ENCODE results near the gene TMEM244. TPM values are rescaled to one million over a fixed set of nuclear protein-coding genes. Genes with fewer than 3 reads are reported as not detected.

Gene TMEM244, protein sequence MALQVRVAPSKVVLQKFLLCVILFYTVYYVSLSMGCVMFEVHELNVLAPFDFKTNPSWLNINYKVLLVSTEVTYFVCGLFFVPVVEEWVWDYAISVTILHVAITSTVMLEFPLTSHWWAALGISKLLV
- not detected for total RNA-seq

DNA sequence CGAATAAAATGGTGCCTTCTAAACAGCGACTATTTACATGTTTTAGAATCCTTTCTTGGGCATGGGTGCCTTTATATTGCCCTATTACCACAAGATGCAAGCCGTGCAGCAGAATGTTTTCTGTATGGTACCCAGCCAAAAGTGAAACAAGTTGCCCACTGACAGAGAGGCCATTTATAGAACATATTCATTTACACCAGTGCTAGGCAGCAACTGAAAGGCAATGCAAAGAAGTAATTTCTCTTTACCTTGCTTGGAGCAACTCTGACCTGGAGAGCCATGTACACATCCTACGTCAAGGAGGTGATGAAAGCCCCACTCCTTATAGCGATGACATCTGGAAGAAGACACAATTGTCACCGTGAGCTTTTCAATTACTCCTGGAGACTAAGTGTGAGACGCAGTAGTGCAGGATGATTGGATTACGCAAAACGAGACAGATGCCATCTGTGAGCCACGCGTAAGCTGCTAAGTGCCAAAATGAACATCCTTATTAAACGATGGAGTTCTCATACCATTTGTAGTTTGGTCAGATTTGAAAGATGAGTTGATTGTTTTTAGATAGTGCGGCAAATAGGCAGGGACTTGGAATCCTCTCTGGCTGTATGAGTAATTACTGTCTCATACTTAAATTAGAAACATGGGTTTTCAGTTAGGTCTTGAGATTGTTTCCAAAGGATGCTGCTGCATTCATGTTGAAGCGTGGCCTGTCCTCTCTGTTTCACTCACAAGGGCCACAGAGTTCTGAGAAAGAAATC, at the start of gene TMEM244:
Gene TMEM244 (minus strand): TSS at position 408 of the 758 bp plus-strand sequence. CDS start 127 bp downstream, at position 281.
- Histone ChIP-seq H3K27ac (no peak within 1 kb of the TSS), H3K27me3 (no peaks in the 10 kb centered on the region), H3K9me3 (no peaks in the 10 kb centered on the region), H3K36me3 (no peaks in the 10 kb centered on the region), H3K4me3 (replicated peaks in 1 of 3) (no peak within 1 kb of the TSS), H3K4me1 (no peaks in the 10 kb centered on the region)
- DNase-seq, result no peak
- TF ChIP-seq, protein P1, sequence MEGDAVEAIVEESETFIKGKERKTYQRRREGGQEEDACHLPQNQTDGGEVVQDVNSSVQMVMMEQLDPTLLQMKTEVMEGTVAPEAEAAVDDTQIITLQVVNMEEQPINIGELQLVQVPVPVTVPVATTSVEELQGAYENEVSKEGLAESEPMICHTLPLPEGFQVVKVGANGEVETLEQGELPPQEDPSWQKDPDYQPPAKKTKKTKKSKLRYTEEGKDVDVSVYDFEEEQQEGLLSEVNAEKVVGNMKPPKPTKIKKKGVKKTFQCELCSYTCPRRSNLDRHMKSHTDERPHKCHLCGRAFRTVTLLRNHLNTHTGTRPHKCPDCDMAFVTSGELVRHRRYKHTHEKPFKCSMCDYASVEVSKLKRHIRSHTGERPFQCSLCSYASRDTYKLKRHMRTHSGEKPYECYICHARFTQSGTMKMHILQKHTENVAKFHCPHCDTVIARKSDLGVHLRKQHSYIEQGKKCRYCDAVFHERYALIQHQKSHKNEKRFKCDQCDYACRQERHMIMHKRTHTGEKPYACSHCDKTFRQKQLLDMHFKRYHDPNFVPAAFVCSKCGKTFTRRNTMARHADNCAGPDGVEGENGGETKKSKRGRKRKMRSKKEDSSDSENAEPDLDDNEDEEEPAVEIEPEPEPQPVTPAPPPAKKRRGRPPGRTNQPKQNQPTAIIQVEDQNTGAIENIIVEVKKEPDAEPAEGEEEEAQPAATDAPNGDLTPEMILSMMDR (IDR thresholded peaks at IDR 0.05), result no peak
- no peak for TF ChIP-seq POLR2A (IDR thresholded peaks at IDR 0.05)
- intact Hi-C loops (cut with DNase I), result no loop called here
- 73 to 79% methylated on average over 14 of the region's 14 CpGs for WGBS, 2 donors

DNA sequence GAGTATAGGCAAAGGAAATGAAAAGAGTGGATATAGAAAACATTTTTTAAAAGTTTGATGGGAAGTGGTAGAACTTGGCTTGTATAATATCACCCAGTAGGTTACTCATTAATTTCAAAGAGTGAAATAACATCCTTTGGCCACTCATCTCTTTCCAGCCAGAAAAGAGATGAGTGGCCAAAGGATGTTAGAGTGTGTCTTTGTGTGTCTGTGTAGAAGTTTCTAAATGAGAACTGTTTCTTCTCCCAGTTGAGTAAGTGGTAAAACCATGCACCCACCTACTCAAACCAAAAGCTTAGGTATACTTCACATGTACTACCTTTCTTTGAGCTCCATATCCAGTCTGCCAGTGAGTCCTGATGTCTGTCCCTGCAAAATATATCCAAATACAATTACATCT, 47.7 kb upstream of the TMEM244 start:
- Histone ChIP-seq H3K36me3 (no peaks in the 10 kb centered on the region), H3K27me3 (no peaks in the 10 kb centered on the region), H3K9me3 (no peaks in the 10 kb centered on the region), H3K4me1 (no peaks in the 10 kb centered on the region), H3K27ac (no peak overlapping the region), H3K4me3 (replicated peaks in 1 of 3) (no peak overlapping the region)
- no peak for TF ChIP-seq POLR2A (IDR thresholded peaks at IDR 0.05)
- TF ChIP-seq, protein P1 (IDR thresholded peaks at IDR 0.05), result no peak
- DNase-seq, result no peak
- intact Hi-C loops (cut with DNase I), result no loop called here

DNA sequence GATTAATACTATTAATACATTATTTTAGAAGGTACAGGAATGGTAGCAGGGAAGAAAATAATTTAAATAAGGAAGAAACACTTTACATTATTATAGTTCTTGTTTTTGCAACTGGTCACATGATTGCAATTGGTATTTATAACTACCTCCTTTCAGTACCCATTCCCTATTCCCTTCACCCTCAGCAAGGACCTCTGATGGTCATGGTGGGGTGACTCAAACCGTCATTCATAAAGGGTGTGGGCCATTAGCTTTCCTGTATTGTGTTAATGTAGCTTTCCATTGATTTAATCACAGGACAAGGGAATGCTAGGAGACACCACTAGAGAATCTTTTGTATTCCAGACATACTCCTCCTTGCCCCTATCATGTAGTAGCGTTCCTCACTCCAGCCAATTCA, 47.2 kb upstream of the TMEM244 start:
- H3K27me3 ChIP-seq, result no peaks in the 10 kb centered on the region
- intact Hi-C loops (cut with DNase I), result no loop called here
- H3K36me3 ChIP-seq, result no peaks in the 10 kb centered on the region
- no peak overlapping the region for H3K27ac ChIP-seq
- no peaks in the 10 kb centered on the region for H3K9me3 ChIP-seq
- no peaks in the 10 kb centered on the region for H3K4me1 ChIP-seq
- TF ChIP-seq POLR2A (IDR thresholded peaks at IDR 0.05), result no peak
- TF ChIP-seq, protein P1 (IDR thresholded peaks at IDR 0.05), result no peak
- 77 to 80% methylated on average over 2 of the region's 2 CpGs for WGBS, 2 donors
- DNase-seq, result no peak
- H3K4me3 ChIP-seq (replicated peaks in 1 of 3), result no peak overlapping the region

DNA sequence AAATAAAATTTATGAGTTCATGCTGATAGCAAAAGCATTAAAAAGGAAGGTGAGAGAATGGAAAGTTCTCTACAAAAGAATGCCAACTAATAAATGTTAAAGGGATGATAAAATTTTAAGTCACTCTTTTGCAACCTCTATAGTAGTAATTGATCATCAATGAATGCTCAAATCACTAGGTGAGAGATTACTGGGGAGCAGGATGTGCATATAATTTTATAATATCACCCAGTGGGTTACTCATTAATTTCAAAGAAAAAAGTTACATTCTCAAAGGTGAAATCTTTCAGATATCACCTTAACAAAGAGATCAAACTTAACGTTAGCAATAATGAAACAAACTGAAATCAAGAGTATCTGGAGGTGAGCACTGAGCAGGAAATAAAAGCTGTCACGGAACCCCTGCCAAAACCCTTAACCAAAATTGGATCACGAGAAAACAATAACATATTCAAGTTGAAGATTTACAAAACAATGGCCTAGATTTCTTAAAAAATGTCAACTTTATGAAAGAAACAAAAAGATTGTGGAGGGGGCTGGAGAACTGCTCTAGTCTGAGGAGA, 45.5 kb upstream of the TMEM244 start:
- Histone ChIP-seq H3K27ac (no peak overlapping the region), H3K27me3 (no peaks in the 10 kb centered on the region), H3K9me3 (no peaks in the 10 kb centered on the region), H3K4me1 (no peaks in the 10 kb centered on the region), H3K36me3 (no peaks in the 10 kb centered on the region), H3K4me3 (replicated peaks in 1 of 3) (no peak overlapping the region)
- 70% methylated on average over 3 of the region's 3 CpGs for WGBS, 2 donors
- intact Hi-C loops (cut with DNase I), result no loop called here
- DNase-seq, result no peak
- TF ChIP-seq, protein P1 (IDR thresholded peaks at IDR 0.05), result no peak
- no peak for TF ChIP-seq POLR2A (IDR thresholded peaks at IDR 0.05)

DNA sequence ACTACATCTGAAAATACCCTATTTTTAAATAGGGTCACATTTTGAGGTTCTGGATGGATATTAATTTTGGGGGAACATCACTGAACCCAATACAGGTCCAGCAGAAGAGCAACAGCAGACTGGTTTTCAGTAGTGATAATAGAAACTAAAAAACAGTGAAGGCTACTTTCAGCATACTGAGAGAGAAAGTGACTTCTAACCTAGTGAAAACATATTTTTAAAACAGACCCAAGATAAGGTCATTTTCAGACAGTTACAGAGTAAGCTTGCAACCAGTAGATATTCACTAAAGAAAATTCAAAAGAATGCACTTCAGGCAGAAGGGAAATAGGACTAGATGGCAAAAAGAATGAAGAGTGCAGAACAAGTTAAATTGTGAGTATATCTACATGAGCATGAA, 42.0 kb upstream of the TMEM244 start:
- Histone ChIP-seq H3K36me3 (no peaks in the 10 kb centered on the region), H3K4me3 (replicated peaks in 1 of 3) (no peak overlapping the region), H3K9me3 (no peaks in the 10 kb centered on the region), H3K27me3 (no peaks in the 10 kb centered on the region), H3K4me1 (no peaks in the 10 kb centered on the region), H3K27ac (no peak overlapping the region)
- intact Hi-C loops (cut with DNase I), result no loop called here
- DNase-seq, result no peak
- TF ChIP-seq, protein P1 (IDR thresholded peaks at IDR 0.05), result no peak
- TF ChIP-seq POLR2A (IDR thresholded peaks at IDR 0.05), result no peak

Measured in thyroid gland (tissue), 4 donors.